Ovary (tissue), 9 donors: ENCODE data around the gene C2orf76. TPM values are rescaled to one million over a fixed set of nuclear protein-coding genes. Genes with fewer than 3 reads are reported as not detected.

Experiments used
- DNase-seq, 5 donors: peaks; one replicate each; pipeline ENCODE4 v3.0.0-alpha.2; 2019 to 2020
- H3K27ac ChIP-seq, 2 donors: fragments of 200-600 bp; one replicate each; pipeline versions ENCODE4 v1.5.1 to v1.8.0; 2019 to 2022
- H3K27me3 ChIP-seq: fragments of 200-600 bp; one replicate; pipeline ENCODE4 v1.8.0; 2022
- H3K36me3 ChIP-seq: fragments of 200-600 bp; sonication (generic); one replicate; pipeline ENCODE4 v1.5.1; 2019
- H3K4me1 ChIP-seq: one replicate; pipeline ENCODE4 v1.8.1; 2013; ENCODE audit warnings: mild to moderate bottlenecking, moderate library complexity; ENCODE audit not compliant: insufficient read depth
- H3K4me3 ChIP-seq: fragments of 200-600 bp; sonication (generic); one replicate; pipeline ENCODE4 v1.5.1; 2017
- H3K9me3 ChIP-seq, 2 donors: fragments of 200-600 bp in 1 of 2; sonication (generic) in 1 of 2; one replicate each; pipeline versions ENCODE4 v1.5.1 to v1.8.1; 2013 to 2019; ENCODE audit warnings: mild to moderate bottlenecking in 1 of 2, moderate library complexity in 1 of 2
- CTCF ChIP-seq, 3 donors: fragments of 450-650 bp in 2 of 3; fragments of 200-600 bp in 1 of 3; IDR thresholded peaks; one replicate each; pipeline versions ENCODE4 v1.5.1 to v1.8.0; 2016 to 2022; ENCODE audit warnings: antibody characterized with exemption in 3 of 3, mild to moderate bottlenecking in 1 of 3
- EP300 ChIP-seq: sonication (generic); formaldehyde crosslinking; IDR thresholded peaks from one replicate; pipeline ENCODE4 v1.6.1; 2017; ENCODE audit warnings: antibody characterized with exemption
- POLR2A ChIP-seq: fragments of 450-650 bp; IDR thresholded peaks from one replicate; pipeline ENCODE4 v1.6.1; 2017; ENCODE audit warnings: antibody characterized with exemption, mild to moderate bottlenecking, moderate library complexity
- WGBS, 3 donors: extraction: QIAGEN DNeasy Blood & Tissue Kit in 1 of 3; methylation state at CpG; one replicate each; pipeline versions ENCODE4 v1.1.5 to v1.1.7; 2013 to 2017; 5-methylcytosine and 5-hydroxymethylcytosine counted together
- intact Hi-C, 4 donors: fragments of 100-400 bp; cut with DNase I; formaldehyde crosslinking; loops; one replicate each; pipeline versions ENCODE4 v1.11.0 to v1.15.1; 2022 to 2023
- polyA plus RNA-seq, 2 donors: library from polyadenylated mRNA; stranded (reverse); fragments of 200-250 nt in 1 of 2; fragments of 350-450 nt in 1 of 2; fragmentation: Illumina TruSeq in 1 of 2; extraction: RNeasy Lipid Tissue Mini Kit (QIAGEN cat#74804) in 1 of 2; gene quantifications; one replicate each; pipeline ENCODE4 v1.2.3, GENCODE V29; 2013 to 2014
- total RNA-seq, 7 donors: library from RNA; depleted of rRNA in 2 of 7; stranded (reverse); fragments of >200 nt in 2 of 7; fragmentation: NEBNext Ultra II Directional in 3 of 7; extraction: Animal tissue kit (Norgen Biotek cat#: 25700) in 3 of 7; gene quantifications; one replicate each; pipeline versions ENCODE4 v1.1.0 to v1.2.4, GENCODE V29; 2016 to 2023
- donor health status: DM: no; HTN: no; CAD: no; lungs with moderate emphysema.
- donor health status: DM: no; HTN: no; CAD: no.
- donor health status: Bipolar disorder and iron deficiency.
- donor health status: DM: yes; HTN: yes; CAD: no.
- donor health status: DM: no; HTN: no; CAD: no.
- donor health status: DM: yes; HTN: yes; CAD: no.

C2orf76 gene
- total and polyA plus RNA-seq, 9 donors, result 12.0 to 24.1 (median 14.1) TPM

- Histone ChIP-seq H3K4me3 (no peak overlapping the region), H3K9me3 (no peaks in the 10 kb centered on the region), H3K36me3 (no peaks in the 10 kb centered on the region), H3K27me3 (no peaks in the 10 kb centered on the region), H3K4me1 (peaks cover 3% of the 10 kb centered on the region), H3K27ac (no peak overlapping the region)
- 57 to 71% (median 63%) methylated on average over 4 of the region's 4 CpGs for WGBS, 3 donors
- no peak for TF ChIP-seq EP300
- no peak for TF ChIP-seq POLR2A
- no peak for TF ChIP-seq CTCF (IDR thresholded peaks at IDR 0.05)
- intact Hi-C loops, result no loop called here
- DNase-seq, result no peak
Measured at GRCh38 chr2:119350311-119350998, 16.2 kb downstream of the C2orf76 start.

GRCh38 chr2:119349289-119349688 lies 17.3 kb downstream of the C2orf76 start:
- no peak for DNase-seq
- TF ChIP-seq POLR2A (no peak), CTCF (IDR thresholded peaks at IDR 0.05) (no peak)
- no peaks in the 10 kb centered on the region for H3K27me3 ChIP-seq
- no peaks in the 10 kb centered on the region for H3K36me3 ChIP-seq
- intact Hi-C loops, result no loop called here
- peaks cover 3% of the 10 kb centered on the region for H3K4me1 ChIP-seq
- 45 to 61% (median 57%) methylated on average over 6 of the region's 6 CpGs for WGBS, 3 donors
- H3K9me3 ChIP-seq, result no peaks in the 10 kb centered on the region
- no peak overlapping the region for H3K27ac ChIP-seq
- H3K4me3 ChIP-seq, result no peak overlapping the region

- no peak for DNase-seq
- WGBS, 3 donors, result 94 to 95% (median 95%) methylated on average over 2 of the region's 2 CpGs
- H3K9me3 ChIP-seq, result no peaks in the 10 kb centered on the region
- intact Hi-C loops, result no loop called here
- no peaks in the 10 kb centered on the region for H3K27me3 ChIP-seq
- H3K4me3 ChIP-seq, result no peak overlapping the region
- no peak for TF ChIP-seq CTCF (IDR thresholded peaks at IDR 0.05)
- no peaks in the 10 kb centered on the region for H3K4me1 ChIP-seq
- no peak overlapping the region for H3K27ac ChIP-seq
- H3K36me3 ChIP-seq, result no peaks in the 10 kb centered on the region
Measured at GRCh38 chr2:119341684-119342083, 24.9 kb downstream of the C2orf76 start.

GRCh38 chr2:119339562-119339923 lies 27.1 kb downstream of the C2orf76 start:
- intact Hi-C loops, result no loop called here
- 96 to 98% (median 97%) methylated on average over 7 of the region's 7 CpGs for WGBS, 3 donors
- no peak for DNase-seq
- H3K27ac ChIP-seq, result no peak overlapping the region
- H3K27me3 ChIP-seq, result no peaks in the 10 kb centered on the region
- H3K4me1 ChIP-seq, result no peaks in the 10 kb centered on the region
- H3K9me3 ChIP-seq, result no peaks in the 10 kb centered on the region
- no peaks in the 10 kb centered on the region for H3K36me3 ChIP-seq
- TF ChIP-seq EP300 (no peak), CTCF (IDR thresholded peaks at IDR 0.05) (no peak), POLR2A (no peak)
- no peak overlapping the region for H3K4me3 ChIP-seq
